Sciatic nerve (tissue), 2 donors: ENCODE results near the gene PCSK5. TPM values are rescaled to one million over a fixed set of nuclear protein-coding genes. Genes with fewer than 3 reads are reported as not detected.
"Not testable (repeated sequence)": the region's sequence is repeated elsewhere in the genome, so short reads cannot be mapped to it uniquely, and the experiment has no call there.

Source experiments
- ATAC-seq: fragments of 200-7000 bp; cut with Tn5 transposase; one replicate; pipeline ENCODE4 v1.9.1; 2020; ENCODE audit warnings: mild to moderate bottlenecking, moderate library complexity
- DNase-seq: peaks from one replicate; pipeline ENCODE4 v3.0.0-alpha.2; 2020; ENCODE audit warnings: low spot score
- intact Hi-C: fragments of 100-400 bp; cut with DNase I; formaldehyde crosslinking; loops from one replicate; pipeline ENCODE4 v1.14.2; 2022
- total RNA-seq: library from RNA; stranded (reverse); fragmentation: NEBNext Ultra II Directional; extraction: Animal tissue kit (Norgen Biotek cat#: 25700); gene quantifications from one replicate; pipeline ENCODE4 v1.2.1, GENCODE V29; 2021
- donor health status: DM: no; HTN: no; CAD: no.
- donor health status: DM: no; HTN: no; CAD: no.

PCSK5 gene
- total RNA-seq, 1 donor from 2014 or later: 18.8 TPM

DNA sequence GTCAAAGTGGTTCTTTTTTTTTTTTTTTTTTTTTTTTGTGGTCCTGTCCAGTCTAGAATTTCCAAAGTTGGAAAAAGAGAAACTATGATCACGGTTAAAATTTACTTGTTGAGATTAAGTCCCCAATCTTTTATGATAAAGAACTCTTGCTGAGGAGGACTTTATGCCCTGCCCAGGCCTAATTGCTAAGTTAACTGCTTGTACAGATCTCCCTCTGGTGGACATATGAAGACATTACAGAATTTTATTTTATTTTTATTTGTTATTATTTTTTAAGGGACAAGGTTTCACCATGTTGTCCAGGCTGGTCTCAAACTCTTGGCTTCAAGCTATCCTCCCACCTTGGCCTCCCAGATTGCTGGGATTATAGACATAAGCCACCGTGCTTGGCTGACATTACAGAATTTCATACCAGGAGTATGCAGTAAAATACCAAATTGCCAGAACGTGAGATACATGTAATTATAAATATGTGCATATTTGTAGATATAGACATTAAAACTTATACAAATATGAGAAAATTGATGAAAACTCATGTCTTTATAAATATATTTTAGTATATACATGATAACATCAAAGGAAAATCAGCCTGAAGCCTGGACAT is 412.6 kb downstream of the PCSK5 start:
- ATAC-seq (peak; percentile 53), DNase-seq (no peak)
- intact Hi-C loops: no loop called here

DNA sequence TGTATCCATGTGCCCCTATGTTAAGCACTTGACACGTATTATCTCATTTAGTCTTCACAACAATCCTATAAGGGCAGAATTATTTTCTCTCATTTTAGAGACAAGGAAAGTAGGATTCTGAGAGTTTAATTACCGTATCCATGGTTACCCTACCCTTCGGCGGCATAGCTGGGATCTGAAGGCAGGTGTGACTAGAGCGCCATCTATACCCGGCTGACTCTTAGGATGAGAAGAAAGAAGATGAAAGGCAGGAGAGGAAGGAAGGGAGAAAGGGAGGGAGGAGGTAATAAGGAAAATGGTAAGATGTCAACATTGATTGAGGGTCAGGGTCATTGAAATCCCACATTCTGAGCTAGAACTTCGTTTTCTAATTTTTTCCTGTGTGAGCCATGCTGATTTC is 416.6 kb downstream of the PCSK5 start:
- ATAC-seq, intact Hi-C loops: not testable (repeated sequence)

GRCh38 chr9:76310577-76310976 is 420.1 kb downstream of the PCSK5 start:
- intact Hi-C loops: no loop called here
- ATAC-seq (no peak), DNase-seq (no peak)

More for the DNA sequence above, 416.6 kb downstream of the PCSK5 start:
- not testable (repeated sequence) for DNase-seq

DNA sequence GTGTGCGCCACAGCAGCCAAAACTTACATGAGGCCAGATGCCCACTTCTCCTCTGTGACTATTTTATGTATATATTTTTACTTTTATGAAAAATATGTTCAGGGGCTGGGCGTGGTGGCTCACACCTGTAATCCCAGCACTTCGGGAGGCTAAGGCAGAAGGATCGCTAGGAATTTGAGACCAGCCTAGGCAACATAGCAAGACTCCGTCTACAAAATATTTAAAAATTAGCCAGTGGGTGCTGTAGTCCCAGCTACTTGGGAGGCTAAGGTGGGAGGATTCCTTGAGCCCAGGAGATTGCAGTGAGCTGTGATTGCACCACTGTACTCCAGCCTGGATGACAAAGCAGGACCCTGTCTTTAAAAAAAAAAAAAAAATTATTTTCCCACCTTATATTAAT is 420.5 kb downstream of the PCSK5 start:
- ATAC-seq (no peak), DNase-seq (no peak)
- intact Hi-C loops: no loop called here

GRCh38 chr9:76311537-76311936 is 421.1 kb downstream of the PCSK5 start:
- intact Hi-C loops: no loop called here
- ATAC-seq (no peak), DNase-seq (no peak)

- intact Hi-C loops: no loop called here
- ATAC-seq (no peak), DNase-seq (no peak)
These were observed 423.3 kb downstream of the PCSK5 start for GRCh38 chr9:76313771-76314170.

DNA sequence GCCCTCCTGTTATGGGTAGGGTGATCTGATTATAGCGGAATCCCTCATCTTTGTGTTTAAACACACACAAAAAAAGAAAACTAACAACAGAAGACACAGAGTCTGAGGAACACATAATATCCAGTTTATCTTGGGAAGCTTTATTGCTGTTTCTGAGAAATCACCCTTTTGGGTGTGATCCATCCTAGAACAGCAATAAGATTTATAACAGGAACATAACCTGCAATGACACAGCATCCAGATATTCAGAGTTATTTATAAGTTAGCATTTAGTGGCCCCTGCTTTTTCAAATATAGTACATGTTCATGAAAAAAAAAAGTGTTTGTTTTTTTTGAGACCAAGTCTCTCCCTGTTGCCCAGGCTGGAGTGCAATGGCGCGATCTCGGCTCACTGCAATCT is 423.8 kb downstream of the PCSK5 start:
- intact Hi-C loops: no loop called here
- DNase-seq: no peak
- no peak for ATAC-seq

DNA sequence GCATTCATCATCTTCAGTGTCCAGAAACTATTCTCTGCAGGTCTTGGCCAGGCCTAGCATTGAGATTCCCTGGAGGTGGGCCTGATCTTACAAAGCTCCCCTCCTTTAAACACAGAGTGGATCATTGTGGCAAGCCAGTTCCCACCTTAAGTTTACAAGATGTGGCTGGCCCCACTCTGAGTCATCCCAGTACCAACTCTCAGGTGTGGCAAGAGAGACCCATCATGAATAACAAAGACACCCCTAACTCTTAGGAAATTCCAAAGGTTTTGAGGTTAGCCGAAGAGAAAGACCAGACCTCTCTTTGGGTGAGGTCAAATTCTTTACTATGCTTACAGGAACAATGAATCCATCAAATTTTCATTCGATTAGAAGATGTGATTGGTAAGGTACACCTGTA is 425.6 kb downstream of the PCSK5 start:
- intact Hi-C loops: no loop called here

DNA sequence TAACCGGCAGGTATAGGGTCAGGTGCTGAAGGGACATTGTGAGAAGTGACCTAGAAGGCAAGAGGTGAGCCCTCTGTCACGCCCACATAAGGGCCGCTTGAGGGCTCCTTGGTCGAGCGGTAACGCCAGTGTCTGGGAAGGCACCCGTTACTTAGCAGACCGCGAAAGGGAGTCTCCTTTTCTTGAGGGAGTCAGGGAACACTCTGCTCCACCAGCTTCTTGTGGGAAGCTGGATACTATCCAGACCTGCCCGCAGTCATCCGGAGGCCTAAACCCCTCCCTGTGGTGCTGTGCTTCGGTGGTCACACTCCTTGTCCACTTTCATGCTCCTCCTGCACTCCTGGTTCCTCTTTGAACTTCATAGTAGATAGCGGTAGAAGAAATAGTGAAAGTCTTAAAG is 429.0 kb downstream of the PCSK5 start:
- ATAC-seq, intact Hi-C loops, DNase-seq: not testable (repeated sequence)

More for the DNA sequence above, 425.6 kb downstream of the PCSK5 start:
- DNase-seq (no peak), ATAC-seq (no peak)

GRCh38 chr9:76321195-76321828 is 430.8 kb downstream of the PCSK5 start:
- intact Hi-C loops: no loop called here
- no peak for DNase-seq
- no peak for ATAC-seq

DNA sequence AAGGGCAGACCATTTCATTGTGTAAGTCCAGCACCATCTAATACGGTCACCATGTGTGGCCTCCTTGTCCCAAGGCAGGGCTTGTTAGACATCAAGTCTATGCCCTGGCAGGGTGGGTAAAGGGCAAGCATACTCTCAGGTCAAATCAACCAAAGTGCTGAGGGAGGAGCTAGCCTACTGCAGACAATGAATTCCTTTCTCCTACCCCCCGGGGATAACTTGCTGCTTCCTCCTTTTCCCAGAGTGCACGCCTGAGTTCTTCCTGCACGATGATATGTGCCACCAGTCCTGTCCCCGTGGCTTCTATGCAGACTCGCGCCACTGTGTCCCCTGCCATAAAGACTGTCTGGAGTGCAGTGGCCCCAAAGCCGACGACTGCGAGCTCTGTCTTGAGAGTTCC is 432.3 kb downstream of the PCSK5 start:
- intact Hi-C loops: no loop called here
- ATAC-seq (no peak), DNase-seq (no peak)

DNA sequence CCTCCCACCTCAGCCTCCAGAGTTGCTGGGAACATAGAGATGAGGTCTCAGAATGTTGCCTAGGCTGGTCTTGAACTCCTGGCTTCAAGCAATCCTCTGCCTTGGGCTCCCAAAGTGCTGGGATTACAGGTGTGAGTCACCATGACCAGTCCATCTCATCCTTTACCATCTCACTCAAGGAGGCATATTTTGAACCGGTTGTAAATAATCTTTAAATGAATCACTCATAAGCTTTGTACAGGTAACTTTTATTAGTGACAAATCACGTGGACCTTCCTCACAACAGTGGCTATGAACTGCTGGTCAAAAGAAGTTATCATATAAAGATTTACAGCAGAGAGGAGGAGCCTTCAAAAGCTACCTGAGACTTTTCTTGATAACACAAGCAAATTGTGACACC is 433.0 kb downstream of the PCSK5 start:
- ATAC-seq (no peak), DNase-seq (no peak)
- intact Hi-C loops: no loop called here

GRCh38 chr9:76324030-76324429 is 433.6 kb downstream of the PCSK5 start:
- intact Hi-C loops, DNase-seq, ATAC-seq: not testable (repeated sequence)

DNA sequence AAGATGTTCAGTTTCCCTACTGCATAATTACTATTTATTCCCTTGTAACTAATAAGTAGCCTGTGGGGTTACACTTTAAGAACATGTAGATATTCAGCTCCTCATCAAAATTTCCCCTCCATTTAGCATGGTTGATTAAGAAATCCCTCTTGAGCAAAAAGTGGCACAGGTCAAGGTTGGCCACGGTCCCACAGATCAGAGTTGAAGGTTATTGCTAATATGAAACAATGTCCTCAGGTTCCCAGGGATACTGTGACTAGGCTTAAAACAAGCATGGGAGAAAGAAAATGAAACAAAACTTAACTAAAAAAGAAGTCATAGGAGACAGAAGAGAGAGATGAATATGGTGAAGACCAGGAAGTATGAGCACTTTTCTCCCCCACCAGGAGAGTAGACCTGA is 439.6 kb downstream of the PCSK5 start:
- DNase-seq (no peak), ATAC-seq (no peak)
- intact Hi-C loops: no loop called here

DNA sequence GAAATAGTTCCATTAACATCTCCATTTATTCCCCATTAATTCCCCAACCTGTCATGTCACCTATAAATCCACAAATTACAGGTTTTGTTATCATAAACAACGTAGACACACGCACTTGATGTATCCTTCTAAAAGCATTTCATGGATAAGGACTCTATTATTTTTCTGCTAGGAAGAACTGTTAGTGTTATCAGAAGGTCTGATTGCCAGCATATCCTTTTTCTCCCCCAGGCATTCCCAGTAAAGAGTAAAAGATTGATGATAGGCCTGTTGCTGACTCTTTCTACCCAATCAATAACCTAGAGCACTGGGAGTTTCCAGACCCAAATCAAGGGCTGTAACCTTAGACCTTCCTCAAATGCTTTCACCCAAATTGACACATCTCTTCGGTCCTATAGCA is 442.9 kb downstream of the PCSK5 start:
- intact Hi-C loops: no loop called here
- ATAC-seq (no peak), DNase-seq (no peak)

DNA sequence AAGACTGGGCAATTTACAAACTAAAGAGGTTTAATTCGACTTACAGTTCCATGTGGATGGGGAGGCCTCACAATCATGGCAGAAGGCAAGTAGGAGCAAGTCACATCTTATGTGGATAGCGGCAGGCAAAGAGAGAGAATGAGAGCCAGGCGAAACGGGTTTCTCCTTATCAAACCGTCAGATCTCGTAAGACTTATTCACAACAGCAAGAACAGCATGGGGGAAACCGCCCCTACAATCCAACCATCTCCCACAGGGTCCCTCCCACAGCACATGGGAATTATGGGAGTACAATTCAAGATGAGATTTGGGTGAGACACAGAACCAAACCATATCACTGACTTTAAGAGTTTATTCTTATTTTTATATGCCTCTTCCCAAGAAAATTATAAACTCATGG is 443.5 kb downstream of the PCSK5 start:
- DNase-seq: no peak
- intact Hi-C loops: no loop called here
- no peak for ATAC-seq

DNA sequence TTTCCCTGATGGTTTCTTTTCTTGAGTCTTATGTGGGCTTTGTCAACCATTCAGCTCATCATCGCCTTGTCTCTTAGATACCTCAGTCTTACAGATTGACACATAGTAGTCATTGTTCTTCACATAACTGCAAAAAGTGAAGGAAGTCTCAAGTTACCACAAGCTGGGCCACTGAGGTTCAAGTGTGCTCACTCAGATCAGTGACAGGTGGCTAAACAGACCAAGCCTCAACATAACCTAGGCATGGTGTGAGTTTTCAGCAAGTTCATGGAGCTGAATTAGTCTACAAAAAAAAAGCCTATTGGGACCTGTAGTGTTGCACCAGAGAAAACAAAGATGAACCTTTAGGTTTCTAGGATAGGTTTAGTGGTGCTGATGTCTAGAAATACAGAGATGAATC is 445.6 kb downstream of the PCSK5 start:
- DNase-seq: no peak
- ATAC-seq: no peak
- intact Hi-C loops: no loop called here

DNA sequence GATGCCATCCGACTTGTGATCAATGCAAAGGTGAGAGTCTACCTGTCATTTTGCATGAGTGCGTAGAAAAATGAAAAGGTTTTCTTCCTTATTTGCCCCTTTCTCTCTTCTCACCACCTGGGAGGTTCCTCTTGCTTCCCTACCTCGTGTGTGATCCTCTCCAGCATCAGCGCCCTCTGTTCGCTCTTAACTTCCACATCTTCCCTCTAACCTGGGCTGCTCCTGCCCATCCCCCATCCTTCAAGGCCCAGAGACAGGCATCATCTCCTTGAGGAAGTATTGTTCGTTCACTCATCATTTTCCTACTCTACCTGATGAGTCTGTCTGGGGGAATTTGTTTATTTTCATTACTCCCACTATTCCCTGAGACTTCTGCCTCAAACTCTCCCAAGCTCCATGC is 447.9 kb downstream of the PCSK5 start:
- DNase-seq: no peak
- intact Hi-C loops: no loop called here
- no peak for ATAC-seq

- DNase-seq (no peak), ATAC-seq (no peak)
- intact Hi-C loops: no loop called here
These were observed 451.1 kb downstream of the PCSK5 start for GRCh38 chr9:76341616-76342015.

DNA sequence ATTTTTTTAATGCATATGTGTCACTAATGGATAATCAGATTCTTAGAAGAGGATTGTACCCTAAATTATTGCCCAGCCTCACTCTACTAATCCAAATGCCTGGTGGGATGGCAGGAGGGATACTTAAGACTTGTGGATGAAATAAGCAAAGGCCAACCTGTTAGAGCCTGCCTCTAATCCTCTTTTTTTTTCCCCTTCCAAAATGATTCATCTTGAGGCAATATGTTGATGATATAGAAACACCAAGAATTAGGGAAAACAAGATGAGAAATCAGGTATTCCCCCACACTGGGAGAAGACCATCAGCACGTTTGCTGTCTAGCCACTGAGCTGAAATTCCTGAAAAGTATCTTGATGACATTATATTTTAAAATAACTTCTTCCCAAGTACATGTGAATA is 451.7 kb downstream of the PCSK5 start:
- no peak for DNase-seq
- intact Hi-C loops: no loop called here
- no peak for ATAC-seq

DNA sequence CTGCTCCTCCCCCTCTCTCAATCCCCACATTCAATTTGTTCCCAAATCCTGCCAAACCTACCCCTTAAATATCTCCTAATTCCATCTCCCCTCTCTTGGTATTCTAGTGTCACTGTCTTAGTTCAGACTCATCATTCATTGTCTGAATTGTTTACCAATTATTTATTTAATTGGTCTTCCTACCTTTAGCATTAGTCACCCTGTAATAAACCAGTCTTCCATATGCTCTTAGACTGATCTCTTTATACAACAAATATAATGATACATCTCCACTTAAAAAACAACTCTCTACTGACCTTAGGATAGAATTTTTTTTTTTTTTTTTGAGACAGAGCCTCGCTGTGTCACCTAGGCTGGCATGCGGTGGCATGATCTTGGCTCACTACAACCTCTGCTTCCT is 452.4 kb downstream of the PCSK5 start:
- DNase-seq: no peak
- intact Hi-C loops: no loop called here
- ATAC-seq: no peak
